NB4 (cell line): Measurements from ENCODE around the gene ABHD17A.

Experiments
- MAX ChIP-seq: IDR thresholded peaks from 2 replicates; pipeline ENCODE4 v1.6.1; 2011; ENCODE audit warnings: low read depth, low read length
- MYC ChIP-seq: IDR thresholded peaks from 2 replicates; pipeline ENCODE4 v1.6.1; 2011; ENCODE audit warnings: low read depth, low read length
- POLR2A ChIP-seq: IDR thresholded peaks from 2 replicates; pipeline ENCODE4 v1.6.1; 2011; ENCODE audit warnings: mild to moderate bottlenecking; ENCODE audit not compliant: insufficient read length; ENCODE audit errors: extremely low read depth
- TF ChIP-seq, protein P1 (sequence below): IDR thresholded peaks from one replicate; pipeline ENCODE4 v1.5.1; 2012; ENCODE audit warnings: low read depth, low read length

DNA sequence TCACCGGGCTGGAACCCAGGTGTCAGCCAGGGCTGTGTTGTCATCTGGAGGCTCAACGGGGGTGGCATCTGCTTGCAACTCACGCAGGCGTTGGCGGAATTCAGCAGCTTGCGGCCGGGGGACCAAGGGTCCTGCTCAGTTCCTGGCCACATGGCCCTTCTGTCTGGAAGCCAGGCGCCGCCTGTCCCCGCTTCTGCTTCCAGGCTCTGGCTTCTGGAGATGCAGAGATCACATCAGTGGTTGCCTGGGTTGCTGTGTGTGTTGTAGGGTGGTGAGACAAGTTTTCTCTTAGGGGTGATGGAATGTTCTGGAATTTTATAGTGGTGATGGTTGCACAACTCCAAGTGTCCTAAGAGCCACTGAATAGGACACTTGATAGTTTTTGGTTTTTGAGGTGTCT, 24.9 kb upstream of the ABHD17A start:
- TF ChIP-seq, protein P1, sequence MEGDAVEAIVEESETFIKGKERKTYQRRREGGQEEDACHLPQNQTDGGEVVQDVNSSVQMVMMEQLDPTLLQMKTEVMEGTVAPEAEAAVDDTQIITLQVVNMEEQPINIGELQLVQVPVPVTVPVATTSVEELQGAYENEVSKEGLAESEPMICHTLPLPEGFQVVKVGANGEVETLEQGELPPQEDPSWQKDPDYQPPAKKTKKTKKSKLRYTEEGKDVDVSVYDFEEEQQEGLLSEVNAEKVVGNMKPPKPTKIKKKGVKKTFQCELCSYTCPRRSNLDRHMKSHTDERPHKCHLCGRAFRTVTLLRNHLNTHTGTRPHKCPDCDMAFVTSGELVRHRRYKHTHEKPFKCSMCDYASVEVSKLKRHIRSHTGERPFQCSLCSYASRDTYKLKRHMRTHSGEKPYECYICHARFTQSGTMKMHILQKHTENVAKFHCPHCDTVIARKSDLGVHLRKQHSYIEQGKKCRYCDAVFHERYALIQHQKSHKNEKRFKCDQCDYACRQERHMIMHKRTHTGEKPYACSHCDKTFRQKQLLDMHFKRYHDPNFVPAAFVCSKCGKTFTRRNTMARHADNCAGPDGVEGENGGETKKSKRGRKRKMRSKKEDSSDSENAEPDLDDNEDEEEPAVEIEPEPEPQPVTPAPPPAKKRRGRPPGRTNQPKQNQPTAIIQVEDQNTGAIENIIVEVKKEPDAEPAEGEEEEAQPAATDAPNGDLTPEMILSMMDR = no peak
- TF ChIP-seq POLR2A (no peak), MAX (no peak), MYC (no peak)
